Lung (tissue), 12 donors: ENCODE data around the gene NAALADL2. TPM values are rescaled to one million over a fixed set of nuclear protein-coding genes. Genes with fewer than 3 reads are reported as not detected.

Experiments used
- ATAC-seq: fragments of 200-7000 bp; cut with Tn5 transposase; one replicate; pipeline ENCODE4 v1.9.1; 2020; ENCODE audit warnings: moderate number of reproducible peaks; ENCODE audit not compliant: insufficient read depth, low FRiP score
- DNase-seq, 3 donors: peaks; one replicate each; pipeline ENCODE4 v3.0.0-alpha.2; 2013 to 2017
- H3K27ac ChIP-seq, 2 donors: one replicate each; pipeline ENCODE4 v1.5.1; 2013; ENCODE audit warnings: mild to moderate bottlenecking in 2 of 2, moderate library complexity in 2 of 2, control low read depth in 1 of 2, inconsistent platforms in 1 of 2, low read depth in 1 of 2, low read length in 1 of 2
- H3K27me3 ChIP-seq, 3 donors: one replicate each; pipeline ENCODE4 v1.5.1; 2013; ENCODE audit warnings: low read length in 2 of 3; ENCODE audit not compliant: control insufficient read depth in 3 of 3, insufficient read depth in 3 of 3
- H3K36me3 ChIP-seq, 4 donors: one replicate each; pipeline ENCODE4 v1.5.1; 2013; ENCODE audit warnings: low read length in 4 of 4, mild to moderate bottlenecking in 1 of 4, moderate library complexity in 1 of 4; ENCODE audit not compliant: control insufficient read depth in 4 of 4, insufficient read depth in 4 of 4
- H3K4me1 ChIP-seq, 5 donors: one replicate each; pipeline ENCODE4 v1.5.1; 2013; ENCODE audit warnings: low read length in 5 of 5, mild to moderate bottlenecking in 2 of 5, moderate library complexity in 1 of 5; ENCODE audit not compliant: control insufficient read depth in 5 of 5, insufficient read depth in 5 of 5
- H3K4me3 ChIP-seq: one replicate; pipeline ENCODE4 v1.5.1; 2013; ENCODE audit warnings: mild to moderate bottlenecking, control low read depth, moderate library complexity
- H3K9ac ChIP-seq, 2 donors: one replicate each; pipeline ENCODE4 v1.5.1; 2013; ENCODE audit warnings: low read length in 2 of 2, control low read depth in 1 of 2; ENCODE audit not compliant: insufficient read depth in 1 of 2
- H3K9me3 ChIP-seq, 4 donors: one replicate each; pipeline ENCODE4 v1.5.1; 2013; ENCODE audit warnings: low read length in 3 of 4, mild to moderate bottlenecking in 1 of 4, moderate library complexity in 1 of 4; ENCODE audit not compliant: control insufficient read depth in 4 of 4, insufficient read depth in 3 of 4
- WGBS, 2 donors: extraction: QIAGEN DNeasy Blood & Tissue Kit; methylation state at CpG; one replicate each; pipeline ENCODE4 v1.1.7; 2013; 5-methylcytosine and 5-hydroxymethylcytosine counted together
- polyA plus RNA-seq, 2 donors: library from polyadenylated mRNA; stranded (reverse); fragments of 200-250 nt; gene quantifications; one replicate each; pipeline ENCODE4 v1.2.1, GENCODE V29; 2013
- total RNA-seq, 2 donors: library from RNA; depleted of rRNA in 1 of 2; stranded (reverse); fragments of >200 nt in 1 of 2; gene quantifications; one replicate each; pipeline ENCODE4 v1.2.1, GENCODE V29; 2014 to 2021
- TF ChIP-seq, protein P1 (sequence below): IDR thresholded peaks from 2 replicates; pipeline ENCODE4 v1.5.1; 2012; ENCODE audit warnings: mild to moderate bottlenecking; ENCODE audit errors: control extremely low read depth, extremely low read depth
- donor health status: control.
- donor health status: control.
- donor health status: Bipolar disorder and iron deficiency.
- donor health status: healthy.
- donor health status: DM: yes; HTN: yes; CAD: no.

Gene NAALADL2
- total and polyA plus RNA-seq, 4 donors = 0.49 to 46.7 (median 4.7) TPM

DNA sequence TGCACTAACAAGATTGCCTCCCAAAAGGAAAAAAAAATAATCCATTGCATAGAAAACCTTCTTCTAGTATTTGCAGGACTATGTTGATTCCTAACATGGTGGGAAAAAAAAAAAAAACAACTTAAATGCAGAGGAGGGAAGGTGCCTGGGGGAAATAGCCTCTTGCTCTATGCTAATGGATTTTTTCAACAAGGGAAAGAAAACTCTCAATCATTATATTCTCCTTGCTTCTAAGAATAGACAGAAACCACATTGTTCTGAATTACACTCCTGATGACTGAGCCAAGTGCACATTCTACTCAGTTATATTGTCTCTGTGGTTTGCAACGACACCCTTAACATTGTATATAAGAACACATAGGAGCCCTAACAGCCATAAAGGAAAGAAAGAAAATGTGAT is 760.2 kb downstream of the NAALADL2 start:
- 73 to 79% methylated on average over 1 of the region's 1 CpG for WGBS, 2 donors
- H3K4me1 ChIP-seq = no peaks in the 10 kb centered on the region
- ATAC-seq = no peak

DNA sequence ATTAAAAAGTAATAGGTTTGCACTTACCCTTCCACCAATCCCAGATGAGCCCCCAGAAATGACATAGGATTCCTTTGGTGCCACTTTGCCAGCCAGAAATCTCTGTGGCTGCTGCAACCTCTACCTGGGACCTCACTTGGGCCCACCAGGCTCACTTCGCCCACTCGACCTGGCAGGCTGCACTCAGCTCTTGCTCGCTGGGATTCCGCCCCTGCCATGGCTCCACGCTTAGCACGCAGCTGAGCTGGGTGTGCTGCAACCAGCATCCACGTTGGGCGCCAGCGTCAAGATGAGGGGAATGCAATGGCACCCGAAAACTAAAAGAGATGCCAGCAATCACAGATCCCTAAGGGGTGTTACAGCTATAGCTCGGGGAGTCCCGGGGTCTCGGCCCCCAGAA is 761.0 kb downstream of the NAALADL2 start:
- ATAC-seq (no peak), DNase-seq (no peak)
- no peaks in the 10 kb centered on the region for H3K27me3 ChIP-seq
- no peaks in the 10 kb centered on the region for H3K36me3 ChIP-seq
- no peak overlapping the region for H3K9ac ChIP-seq
- no peak overlapping the region for H3K4me3 ChIP-seq
- TF ChIP-seq, protein P1, sequence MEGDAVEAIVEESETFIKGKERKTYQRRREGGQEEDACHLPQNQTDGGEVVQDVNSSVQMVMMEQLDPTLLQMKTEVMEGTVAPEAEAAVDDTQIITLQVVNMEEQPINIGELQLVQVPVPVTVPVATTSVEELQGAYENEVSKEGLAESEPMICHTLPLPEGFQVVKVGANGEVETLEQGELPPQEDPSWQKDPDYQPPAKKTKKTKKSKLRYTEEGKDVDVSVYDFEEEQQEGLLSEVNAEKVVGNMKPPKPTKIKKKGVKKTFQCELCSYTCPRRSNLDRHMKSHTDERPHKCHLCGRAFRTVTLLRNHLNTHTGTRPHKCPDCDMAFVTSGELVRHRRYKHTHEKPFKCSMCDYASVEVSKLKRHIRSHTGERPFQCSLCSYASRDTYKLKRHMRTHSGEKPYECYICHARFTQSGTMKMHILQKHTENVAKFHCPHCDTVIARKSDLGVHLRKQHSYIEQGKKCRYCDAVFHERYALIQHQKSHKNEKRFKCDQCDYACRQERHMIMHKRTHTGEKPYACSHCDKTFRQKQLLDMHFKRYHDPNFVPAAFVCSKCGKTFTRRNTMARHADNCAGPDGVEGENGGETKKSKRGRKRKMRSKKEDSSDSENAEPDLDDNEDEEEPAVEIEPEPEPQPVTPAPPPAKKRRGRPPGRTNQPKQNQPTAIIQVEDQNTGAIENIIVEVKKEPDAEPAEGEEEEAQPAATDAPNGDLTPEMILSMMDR = no peak
- no peaks in the 10 kb centered on the region for H3K9me3 ChIP-seq
- no peak overlapping the region for H3K27ac ChIP-seq
- WGBS, 2 donors = 96% methylated on average over 13 of the region's 13 CpGs
- H3K4me1 ChIP-seq = no peaks in the 10 kb centered on the region

More for the DNA sequence above, 760.2 kb downstream of the NAALADL2 start:
- H3K9ac ChIP-seq = no peak overlapping the region
- H3K4me3 ChIP-seq = no peak overlapping the region
- no peak for DNase-seq
- no peaks in the 10 kb centered on the region for H3K36me3 ChIP-seq
- no peaks in the 10 kb centered on the region for H3K9me3 ChIP-seq
- H3K27me3 ChIP-seq = no peaks in the 10 kb centered on the region
- TF ChIP-seq, protein P1 = no peak
- no peak overlapping the region for H3K27ac ChIP-seq

DNA sequence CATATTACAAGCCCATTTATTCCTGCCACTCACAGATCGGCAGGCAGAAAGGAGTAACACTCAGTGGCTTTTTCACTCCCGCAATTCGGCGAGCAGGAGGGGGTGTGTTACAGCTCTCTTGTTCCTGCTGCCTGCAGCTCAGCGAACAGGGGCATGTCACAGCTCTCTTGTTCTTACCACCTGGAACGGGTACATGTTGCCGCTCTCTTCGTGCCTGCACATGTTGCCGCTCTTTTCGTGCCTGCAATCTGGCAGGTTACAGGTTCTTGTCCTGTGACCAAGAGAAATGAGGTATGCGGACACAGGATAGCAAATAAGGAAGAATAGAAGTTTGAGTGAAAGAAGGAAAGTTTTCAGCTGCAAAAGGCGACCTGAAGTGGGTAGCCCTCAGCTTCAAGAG is 761.4 kb downstream of the NAALADL2 start:
- 92 to 95% methylated on average over 12 of the region's 12 CpGs for WGBS, 2 donors

More for the DNA sequence above, 761.4 kb downstream of the NAALADL2 start:
- no peaks in the 10 kb centered on the region for H3K36me3 ChIP-seq
- H3K4me1 ChIP-seq = no peaks in the 10 kb centered on the region
- H3K9ac ChIP-seq = no peak overlapping the region
- H3K27ac ChIP-seq = no peak overlapping the region
- no peak overlapping the region for H3K4me3 ChIP-seq
- DNase-seq (no peak), ATAC-seq (no peak)
- no peaks in the 10 kb centered on the region for H3K9me3 ChIP-seq
- TF ChIP-seq, protein P1 = no peak
- no peaks in the 10 kb centered on the region for H3K27me3 ChIP-seq
